SJCRH30 (cell line): ENCODE results near the gene RAB36. TPM values are rescaled to one million over a fixed set of nuclear protein-coding genes. Genes with fewer than 3 reads are reported as not detected.
"Not testable (repeated sequence)": the region's sequence is repeated elsewhere in the genome, so short reads cannot be mapped to it uniquely, and the experiment has no call there.

Source experiments
- DNase-seq, 2 experiments: peaks; one replicate each; pipeline ENCODE4 v3.0.0-alpha.2; 2015 to 2020
- H3K27ac ChIP-seq: fragments of 250-450 bp; sonication (Bioruptor Pico); 2 replicates; pipeline ENCODE4 v1.5.1; 2020; ENCODE audit warnings: mild to moderate bottlenecking, moderate library complexity
- H3K27me3 ChIP-seq: fragments of 250-450 bp; sonication (Bioruptor Pico); 2 replicates; pipeline ENCODE4 v1.5.1; 2020; ENCODE audit warnings: mild to moderate bottlenecking, moderate library complexity
- H3K36me3 ChIP-seq: fragments of 250-450 bp; sonication (Bioruptor Pico); 2 replicates; pipeline ENCODE4 v1.5.1; 2020; ENCODE audit warnings: mild to moderate bottlenecking, moderate library complexity
- H3K4me1 ChIP-seq: fragments of 250-450 bp; sonication (Bioruptor Pico); 2 replicates; pipeline ENCODE4 v1.5.1; 2020; ENCODE audit warnings: mild to moderate bottlenecking, moderate library complexity
- H3K4me3 ChIP-seq: fragments of 250-450 bp; sonication (Bioruptor Pico); 2 replicates; pipeline ENCODE4 v1.5.1; 2020; ENCODE audit warnings: mild to moderate bottlenecking, moderate library complexity
- H3K9me3 ChIP-seq: fragments of 250-450 bp; sonication (Bioruptor Pico); replicated peaks from 2 replicates; pipeline ENCODE4 v1.5.1; 2020; ENCODE audit warnings: mild to moderate bottlenecking, moderate library complexity
- total RNA-seq: library from RNA; depleted of rRNA; stranded (reverse); fragments of >200 nt; shearing (Covaris generic); gene quantifications from 2 replicates; pipeline ENCODE4 v1.2.3, GENCODE V29; 2014

The RAB36 gene
- total RNA-seq, 1 experiment from 2014 or later: not detected

DNA sequence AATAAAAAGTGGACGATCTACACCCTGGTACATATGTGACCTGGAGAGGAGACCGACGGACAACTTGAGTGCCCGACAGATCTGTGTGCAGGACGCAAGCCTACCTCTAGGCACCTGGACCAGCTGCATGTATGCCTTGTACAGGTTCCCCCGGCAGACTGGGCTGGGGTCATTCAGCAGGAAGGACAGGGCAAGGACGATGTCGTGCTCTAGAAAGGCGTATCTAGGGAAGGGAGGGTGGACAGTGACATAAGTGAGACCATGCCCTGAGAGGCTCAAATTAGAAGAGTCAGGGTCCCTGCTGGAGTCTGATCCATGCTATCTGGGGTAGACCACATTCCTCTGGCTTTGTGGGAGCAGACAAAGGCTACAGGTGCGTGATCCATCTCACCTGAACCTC is 11.4 kb upstream of the RAB36 start:
- no peaks in the 10 kb centered on the region for H3K9me3 ChIP-seq
- H3K4me1 ChIP-seq: peaks cover 8% of the 10 kb centered on the region
- no peak overlapping the region for H3K4me3 ChIP-seq

DNA sequence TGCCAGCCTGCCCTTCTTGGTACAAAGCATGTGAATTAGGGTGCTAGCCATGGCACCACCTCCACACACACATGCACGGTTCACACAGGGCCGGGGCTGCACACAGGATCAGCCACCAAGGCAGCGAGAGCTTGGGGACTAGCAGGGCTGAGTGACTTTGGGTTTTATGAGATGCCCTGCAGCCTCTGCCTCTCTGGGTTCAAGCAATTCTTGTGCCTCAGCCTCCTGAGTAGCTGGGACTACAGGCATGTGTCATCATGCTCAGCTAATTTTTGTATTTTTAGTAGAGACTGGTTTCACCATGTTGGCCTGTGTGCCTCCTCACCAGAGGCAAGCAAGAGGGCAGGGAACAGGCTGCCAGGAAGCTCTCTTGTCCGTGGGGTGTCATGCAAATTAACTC is 8.3 kb upstream of the RAB36 start:
- not testable (repeated sequence) for H3K4me3 ChIP-seq, DNase-seq, H3K27ac ChIP-seq, H3K27me3 ChIP-seq, H3K9me3 ChIP-seq, H3K36me3 ChIP-seq
- H3K4me1 ChIP-seq: peaks cover 11% of the 10 kb centered on the region

More for the DNA sequence above, 11.4 kb upstream of the RAB36 start:
- Histone ChIP-seq H3K27ac (no peak overlapping the region), H3K36me3 (no peaks in the 10 kb centered on the region), H3K27me3 (no peaks in the 10 kb centered on the region)
- no peak for DNase-seq

DNA sequence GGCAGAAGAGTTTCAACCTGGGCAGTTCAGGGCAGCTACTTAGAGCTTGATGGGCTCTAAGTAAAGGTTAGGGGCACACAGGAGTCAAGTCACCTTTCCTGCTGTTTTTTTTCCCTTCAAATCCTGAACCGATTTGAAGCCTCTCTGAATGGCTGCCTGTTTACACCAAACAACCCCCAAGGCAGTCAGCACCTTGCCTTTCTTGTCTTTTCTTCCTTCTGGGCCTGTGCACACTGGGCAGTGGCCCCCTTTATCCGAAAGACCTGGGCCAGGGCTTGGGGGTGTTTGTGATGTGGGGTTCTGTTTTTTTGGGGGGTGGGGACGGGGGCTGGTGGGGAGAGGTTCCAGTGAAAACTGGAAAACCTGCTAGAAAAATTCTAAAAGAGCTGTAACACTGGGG is 7.8 kb upstream of the RAB36 start:
- Histone ChIP-seq H3K27me3 (no peaks in the 10 kb centered on the region), H3K27ac (no peak overlapping the region), H3K36me3 (no peaks in the 10 kb centered on the region), H3K4me1 (peaks cover 11% of the 10 kb centered on the region), H3K9me3 (no peaks in the 10 kb centered on the region), H3K4me3 (no peak overlapping the region)
- DNase-seq: no peak

DNA sequence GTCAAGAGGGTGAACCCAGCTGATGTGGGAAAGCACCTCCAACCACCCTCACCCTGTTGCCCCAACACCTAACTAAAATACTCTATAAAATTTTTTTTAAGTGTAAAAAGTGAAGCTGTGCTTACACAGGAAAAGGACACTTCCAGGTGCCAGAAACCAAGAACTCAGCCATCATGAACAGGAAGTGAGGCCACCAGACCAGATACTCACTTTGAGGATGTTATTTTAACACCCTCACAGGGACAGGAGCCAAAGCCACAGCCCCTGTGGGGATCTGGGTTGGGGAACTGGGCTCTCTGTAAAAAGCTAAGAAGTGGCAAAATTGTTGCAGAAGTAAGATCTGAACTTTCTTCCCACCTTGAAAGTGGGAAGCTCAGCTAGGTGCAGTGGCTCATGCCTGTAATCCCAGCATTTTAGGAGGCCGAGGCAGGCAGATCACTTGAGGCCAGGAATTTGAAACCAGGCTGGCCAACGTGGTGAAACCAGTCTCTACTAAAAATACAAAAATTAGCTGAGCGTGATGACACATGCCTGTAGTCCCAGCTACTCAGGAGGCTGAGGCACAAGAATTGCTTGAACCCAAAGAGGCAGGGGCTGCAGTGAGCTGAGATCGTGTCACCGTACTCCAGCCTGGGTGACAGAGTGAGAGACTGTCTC is 7.2 kb upstream of the RAB36 start:
- Histone ChIP-seq H3K27ac (no peak overlapping the region), H3K27me3 (no peaks in the 10 kb centered on the region), H3K9me3 (no peaks in the 10 kb centered on the region), H3K4me3 (no peak overlapping the region), H3K36me3 (no peaks in the 10 kb centered on the region), H3K4me1 (peaks cover 11% of the 10 kb centered on the region)
- peak in 1 of 2 experiments; percentile 41 for DNase-seq

DNA sequence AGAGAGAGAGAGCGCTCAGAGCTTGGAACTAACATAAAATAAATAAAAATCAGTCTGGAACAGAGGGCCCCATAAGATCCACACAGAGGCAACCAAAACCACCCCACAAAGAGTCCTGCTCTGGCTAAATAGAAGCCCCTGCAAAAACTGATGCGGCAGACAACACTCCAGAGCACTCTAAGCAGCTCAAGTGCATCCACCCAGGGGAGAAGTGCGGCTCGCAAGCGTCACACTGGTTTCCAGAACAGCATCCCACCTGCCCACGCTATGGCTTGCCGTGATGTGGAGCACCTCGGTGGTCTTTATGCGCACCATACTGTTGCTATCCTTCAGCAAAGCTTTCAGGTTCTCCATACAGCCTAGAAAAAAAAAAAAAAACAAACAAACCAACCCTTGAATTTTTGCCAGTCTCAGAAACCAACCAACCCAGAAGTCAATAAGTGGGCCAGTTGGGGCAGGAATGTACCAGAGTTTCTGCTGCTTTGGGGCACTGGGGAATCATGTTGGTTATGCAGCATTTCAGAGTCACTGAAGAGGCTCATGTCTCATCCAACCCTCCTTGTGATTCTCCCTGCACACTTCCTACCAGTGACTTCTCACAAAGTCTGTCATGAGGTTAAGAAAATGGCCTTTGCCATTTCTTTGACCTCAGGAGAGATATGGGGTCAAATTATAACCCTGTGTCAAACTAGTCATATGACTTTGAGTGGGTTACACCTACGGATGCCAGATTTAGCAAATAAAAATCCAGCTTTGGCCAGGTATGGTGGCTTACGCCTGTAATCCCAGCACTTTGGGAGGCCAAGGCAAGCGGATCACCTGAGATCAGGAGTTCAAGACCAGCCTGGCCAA is 6.5 kb upstream of the RAB36 start:
- H3K27ac ChIP-seq: no peak overlapping the region
- H3K4me1 ChIP-seq: peaks cover 11% of the 10 kb centered on the region
- H3K4me3 ChIP-seq: no peak overlapping the region
- H3K36me3 ChIP-seq: no peaks in the 10 kb centered on the region
- no peaks in the 10 kb centered on the region for H3K27me3 ChIP-seq
- DNase-seq: no peak
- no peaks in the 10 kb centered on the region for H3K9me3 ChIP-seq

DNA sequence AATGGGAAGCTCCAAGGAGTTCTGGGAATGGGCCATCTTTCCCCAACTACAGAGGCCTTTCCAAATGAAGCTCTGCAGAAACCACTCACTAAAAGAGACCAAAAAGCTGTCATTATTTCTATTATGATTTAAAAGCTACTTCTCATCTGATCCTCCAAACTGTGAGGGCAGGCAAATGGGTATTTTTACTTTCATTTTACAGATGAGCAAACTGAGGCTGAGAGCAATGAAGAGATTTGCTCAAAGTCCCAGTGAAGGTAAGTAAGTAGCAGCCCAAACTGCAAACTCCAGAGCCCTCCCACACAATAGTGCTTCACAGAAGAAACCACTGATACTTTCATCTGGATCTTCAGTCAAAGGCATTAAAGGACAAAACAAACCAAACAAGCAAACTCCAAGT is 4.9 kb upstream of the RAB36 start:
- H3K27ac ChIP-seq: no peak overlapping the region
- no peak for DNase-seq
- H3K9me3 ChIP-seq: no peaks in the 10 kb centered on the region
- H3K36me3 ChIP-seq: no peaks in the 10 kb centered on the region
- H3K4me1 ChIP-seq: peaks cover 11% of the 10 kb centered on the region
- H3K27me3 ChIP-seq: no peaks in the 10 kb centered on the region
- H3K4me3 ChIP-seq: no peak overlapping the region

DNA sequence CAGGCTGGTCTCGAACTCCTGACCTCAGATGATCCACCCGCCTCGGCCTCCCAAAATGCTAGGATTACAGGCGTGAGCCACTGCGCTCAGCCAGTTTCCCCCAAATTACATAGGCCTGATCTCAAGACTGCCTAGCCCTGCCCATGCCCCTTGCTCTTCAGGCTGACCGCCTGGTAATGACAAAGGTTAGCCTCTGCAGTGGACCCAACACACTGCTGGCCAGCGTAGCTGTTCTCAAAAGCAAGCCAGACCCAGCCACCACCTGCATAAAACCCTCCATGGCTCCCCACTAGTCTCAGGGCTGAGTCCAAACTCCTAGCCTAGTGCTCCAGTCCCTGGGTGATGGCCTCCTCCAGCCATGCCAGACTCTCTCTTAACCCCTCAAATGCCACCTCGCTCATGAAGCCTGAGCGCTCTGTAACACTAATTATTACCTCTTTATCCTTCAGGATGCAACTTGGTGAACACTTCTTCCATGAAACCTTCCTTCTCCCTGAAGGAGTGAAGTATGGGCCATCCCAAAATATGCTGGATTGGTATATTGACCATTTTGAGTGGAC is 2.7 kb upstream of the RAB36 start:
- H3K4me3 ChIP-seq: no peak overlapping the region
- H3K27ac ChIP-seq: no peak overlapping the region
- DNase-seq: no peak
- no peaks in the 10 kb centered on the region for H3K27me3 ChIP-seq
- peaks cover 11% of the 10 kb centered on the region for H3K4me1 ChIP-seq
- H3K36me3 ChIP-seq: no peaks in the 10 kb centered on the region
- no peaks in the 10 kb centered on the region for H3K9me3 ChIP-seq

DNA sequence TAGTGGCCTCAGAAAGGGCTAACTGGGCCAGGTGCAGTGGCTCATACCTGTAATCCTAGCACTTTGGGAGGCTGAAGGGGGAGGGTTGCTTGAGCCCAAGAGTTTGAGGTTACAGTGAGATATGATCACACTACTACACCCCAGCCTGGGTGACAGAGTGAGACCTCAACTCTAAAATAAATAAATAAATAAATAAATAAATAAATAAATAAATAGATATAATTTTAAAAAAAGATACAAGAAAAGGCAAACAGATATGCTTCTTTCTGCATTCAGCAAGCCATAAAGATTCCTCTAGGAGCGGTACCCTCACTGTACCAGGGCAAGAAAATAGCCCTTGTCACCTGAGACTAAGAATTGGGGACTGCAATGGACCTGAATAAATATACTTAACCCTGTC is 2.2 kb upstream of the RAB36 start:
- H3K36me3 ChIP-seq: no peaks in the 10 kb centered on the region
- no peak overlapping the region for H3K4me3 ChIP-seq
- H3K4me1 ChIP-seq: peaks cover 6% of the 10 kb centered on the region
- no peak for DNase-seq
- no peaks in the 10 kb centered on the region for H3K27me3 ChIP-seq
- H3K27ac ChIP-seq: no peak overlapping the region
- no peaks in the 10 kb centered on the region for H3K9me3 ChIP-seq

DNA sequence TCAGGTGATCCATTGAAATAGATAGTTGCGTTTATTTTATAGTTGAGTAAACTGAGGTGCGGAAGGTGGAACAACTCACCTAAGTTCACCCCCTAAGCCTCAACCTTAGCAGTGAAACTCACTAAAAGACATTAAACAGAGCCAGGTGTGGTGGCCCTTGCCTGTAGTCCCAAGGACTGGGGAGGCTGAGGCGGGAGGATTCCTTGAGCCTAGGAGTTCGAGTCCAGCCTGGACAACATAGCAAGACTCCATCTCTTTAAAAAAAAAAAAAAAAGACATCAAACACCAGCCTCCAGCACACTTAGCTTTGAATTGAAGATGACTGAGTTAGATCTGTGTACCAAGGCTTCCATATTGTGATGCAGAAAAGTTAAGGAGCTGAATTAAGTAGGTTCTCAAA is 845 bp upstream of the RAB36 start:
- H3K36me3 ChIP-seq: no peaks in the 10 kb centered on the region
- H3K4me3 ChIP-seq: no peak overlapping the region
- no peak overlapping the region for H3K27ac ChIP-seq
- no peak for DNase-seq
- H3K9me3 ChIP-seq: no peaks in the 10 kb centered on the region
- H3K27me3 ChIP-seq: no peaks in the 10 kb centered on the region
- 0 out of 2 replicates have a peak, but pooled peaks cover 2% of the 10 kb centered on the region for H3K4me1 ChIP-seq

DNA sequence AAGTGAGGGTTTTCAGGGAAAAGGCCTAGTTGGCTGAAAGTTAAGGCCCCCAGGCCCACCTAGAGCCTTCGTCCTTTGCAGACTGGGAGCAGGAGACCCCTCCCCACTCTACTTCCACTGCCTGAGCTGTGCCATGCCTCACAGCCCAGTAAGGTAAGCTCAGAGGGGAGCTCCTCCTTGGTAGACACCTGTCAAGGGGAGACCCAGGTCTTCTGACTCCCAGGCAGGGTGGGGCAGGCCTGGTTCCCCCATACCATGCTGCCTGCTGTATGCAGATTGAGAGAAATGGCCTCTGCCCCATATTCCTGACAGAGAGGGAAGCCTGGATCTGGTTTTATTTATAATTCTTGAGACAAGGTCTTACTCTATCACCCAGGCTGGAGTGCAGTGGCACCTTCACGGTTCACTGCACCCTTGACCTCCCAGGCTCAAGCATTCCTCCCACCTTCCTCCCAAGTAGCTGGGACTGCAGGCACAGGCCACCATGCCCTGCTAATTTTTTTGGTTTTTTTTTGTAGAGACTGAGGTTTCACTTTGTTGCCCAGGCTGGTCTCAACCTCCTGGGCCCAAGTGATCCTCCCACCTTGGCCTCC is 697 bp downstream of the RAB36 start:
- no peak for DNase-seq
- Histone ChIP-seq H3K27me3 (no peaks in the 10 kb centered on the region), H3K4me3 (no peak overlapping the region), H3K9me3 (no peaks in the 10 kb centered on the region), H3K27ac (no peak overlapping the region), H3K36me3 (no peaks in the 10 kb centered on the region), H3K4me1 (0 out of 2 replicates have a peak, but pooled peaks cover 2% of the 10 kb centered on the region)

DNA sequence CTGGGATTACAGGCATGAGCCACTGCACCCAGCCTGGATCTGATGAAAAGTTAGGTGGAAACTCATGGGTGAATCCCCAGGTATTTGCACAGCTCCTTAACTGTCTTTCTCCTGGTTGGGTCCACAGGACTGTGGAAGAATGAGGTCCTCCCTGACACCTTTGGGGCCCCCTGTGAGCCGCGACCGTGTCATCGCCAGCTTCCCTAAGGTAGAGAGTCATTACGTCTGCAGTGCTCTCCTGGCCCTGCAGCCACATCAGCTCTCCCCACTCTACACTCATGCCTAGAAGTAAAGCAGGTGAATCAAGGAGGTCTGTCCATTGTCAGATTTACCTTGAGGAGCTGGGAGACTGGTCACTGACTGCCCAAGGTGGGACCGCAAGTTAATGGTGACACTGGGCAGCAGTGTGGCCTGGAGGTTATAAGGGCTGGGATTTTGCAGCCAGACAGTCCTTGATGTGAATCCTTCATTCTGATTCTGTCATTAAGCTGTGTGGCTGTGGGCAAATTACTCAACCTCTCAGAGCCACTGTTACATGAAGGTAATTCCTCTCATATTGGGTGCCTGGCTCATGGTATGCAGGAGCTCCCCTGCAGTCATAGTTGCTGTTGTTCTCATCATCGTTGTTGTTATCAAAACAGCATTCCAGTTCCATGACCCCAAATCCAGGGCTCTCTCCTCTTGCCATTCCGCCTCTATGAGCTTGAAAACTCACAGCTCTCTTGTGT is 1.4 kb downstream of the RAB36 start:
- Histone ChIP-seq H3K27me3 (no peaks in the 10 kb centered on the region), H3K36me3 (no peaks in the 10 kb centered on the region), H3K4me1 (no peaks in the 10 kb centered on the region), H3K4me3 (no peak overlapping the region), H3K27ac (no peak overlapping the region), H3K9me3 (no peaks in the 10 kb centered on the region)
- no peak for DNase-seq

DNA sequence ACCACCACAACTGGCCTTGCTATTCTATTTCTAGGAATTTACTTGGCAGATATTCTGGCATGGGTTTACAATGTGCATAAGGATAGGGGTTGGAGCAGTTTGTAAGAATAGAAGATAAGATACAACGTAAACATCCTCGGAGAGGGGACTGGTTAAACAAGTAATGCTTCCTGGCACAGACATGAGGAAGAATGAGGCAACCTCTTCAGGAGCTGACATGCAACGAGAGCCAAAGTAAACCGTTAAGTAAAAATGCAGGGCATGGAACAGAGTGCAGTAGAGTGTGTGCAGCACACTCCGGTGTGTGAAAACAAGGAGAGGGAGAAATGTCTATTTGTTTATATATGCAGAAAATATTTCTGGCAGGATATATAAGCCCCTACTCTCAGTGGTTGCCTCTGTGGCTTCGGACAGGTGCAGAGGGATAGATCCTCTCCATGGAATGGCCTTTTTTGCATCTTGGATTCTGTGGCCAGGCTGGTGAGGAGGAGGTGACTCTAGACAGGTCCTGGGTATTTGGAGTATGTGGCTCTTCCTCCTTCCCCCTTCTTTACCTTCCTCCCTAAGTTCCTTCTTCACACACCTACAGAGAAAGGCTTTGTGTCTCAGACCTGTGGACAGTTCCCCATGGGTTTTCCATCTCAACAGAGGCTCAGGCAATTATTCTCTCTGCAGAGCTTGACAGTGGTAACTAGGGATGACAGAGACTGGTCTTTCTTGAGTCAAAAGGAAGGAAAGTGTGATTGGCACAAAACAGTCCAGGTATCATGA is 2.5 kb downstream of the RAB36 start:
- no peak for DNase-seq
- no peaks in the 10 kb centered on the region for H3K4me1 ChIP-seq

DNA sequence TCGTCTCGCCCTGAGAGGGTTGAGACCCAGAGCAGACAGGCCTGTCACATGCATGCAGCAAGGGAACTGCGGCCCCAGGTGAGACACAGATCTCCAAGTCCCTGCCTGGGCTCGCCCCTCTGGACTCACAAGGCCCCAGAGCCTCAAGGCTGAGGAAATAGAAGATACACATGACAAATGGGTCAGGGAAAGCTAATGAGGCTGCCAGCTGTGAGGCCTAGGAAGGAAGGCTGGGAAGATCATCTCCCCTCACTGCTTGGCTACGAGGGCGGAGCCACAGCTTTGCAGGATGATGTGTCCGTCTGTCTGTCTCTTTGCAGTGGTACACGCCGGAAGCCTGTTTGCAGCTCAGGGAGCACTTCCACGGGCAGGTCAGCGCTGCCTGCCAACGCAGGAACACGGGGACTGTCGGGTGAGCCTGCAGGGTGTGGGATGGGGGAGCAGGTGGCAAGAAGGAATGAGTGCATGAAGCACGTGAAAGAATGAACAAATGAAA is 4.5 kb downstream of the RAB36 start:
- Histone ChIP-seq H3K9me3 (no peaks in the 10 kb centered on the region), H3K4me1 (no peaks in the 10 kb centered on the region), H3K4me3 (no peak overlapping the region), H3K36me3 (no peaks in the 10 kb centered on the region), H3K27me3 (0 out of 2 replicates have a peak, but pooled peaks cover 4% of the 10 kb centered on the region), H3K27ac (no peak overlapping the region)
- DNase-seq: no peak

More for the DNA sequence above, 2.5 kb downstream of the RAB36 start:
- H3K4me3 ChIP-seq: no peak overlapping the region
- no peaks in the 10 kb centered on the region for H3K9me3 ChIP-seq
- 0 out of 2 replicates have a peak, but pooled peaks cover 4% of the 10 kb centered on the region for H3K27me3 ChIP-seq
- H3K36me3 ChIP-seq: no peaks in the 10 kb centered on the region
- H3K27ac ChIP-seq: no peak overlapping the region

DNA sequence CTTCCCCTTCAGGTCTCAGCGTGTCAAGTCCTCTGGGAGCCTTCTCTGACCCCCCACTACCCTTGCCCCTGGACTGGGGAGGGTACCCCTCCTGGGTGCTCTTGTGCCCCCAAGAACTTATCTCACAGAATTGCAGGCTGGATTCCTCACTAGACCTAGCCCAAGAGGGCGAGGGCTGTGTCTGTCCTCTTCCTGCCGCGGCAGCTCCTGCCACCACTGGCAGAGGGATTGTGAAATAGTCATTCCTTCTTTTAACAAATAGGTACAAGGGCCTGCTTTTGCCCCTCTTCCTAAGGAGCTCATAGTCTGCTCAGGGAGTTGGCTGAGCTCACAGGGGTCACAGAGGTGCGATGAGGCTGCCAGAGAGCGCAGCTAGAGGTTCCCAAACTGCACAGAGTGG is 5.5 kb downstream of the RAB36 start:
- DNase-seq: no peak
- H3K27me3 ChIP-seq: 0 out of 2 replicates have a peak, but pooled peaks cover 4% of the 10 kb centered on the region
- H3K27ac ChIP-seq: no peak overlapping the region
- H3K9me3 ChIP-seq: no peaks in the 10 kb centered on the region
- no peak overlapping the region for H3K4me3 ChIP-seq
- no peaks in the 10 kb centered on the region for H3K36me3 ChIP-seq
- no peaks in the 10 kb centered on the region for H3K4me1 ChIP-seq
